Lower lobe of right lung (tissue), 2 donors: ENCODE measurements around the gene ANXA2. TPM values are rescaled to one million over a fixed set of nuclear protein-coding genes. Genes with fewer than 3 reads are reported as not detected.

ENCODE experiments used
- ATAC-seq, 2 donors: fragments of 200-7000 bp; cut with Tn5 transposase; one replicate each; pipeline ENCODE4 v1.9.1; 2020 to 2022; ENCODE audit warnings: mild to moderate bottlenecking in 2 of 2, moderate library complexity in 2 of 2
- DNase-seq: peaks from one replicate; pipeline ENCODE4 v3.0.0-alpha.2; 2020
- H3K27ac ChIP-seq: fragments of 200-600 bp; one replicate; pipeline ENCODE4 v1.8.0; 2022
- H3K27me3 ChIP-seq: fragments of 200-600 bp; one replicate; pipeline ENCODE4 v1.8.0; 2022; ENCODE audit warnings: low read depth
- H3K36me3 ChIP-seq: fragments of 200-600 bp; one replicate; pipeline ENCODE4 v1.8.0; 2022; ENCODE audit warnings: mild to moderate bottlenecking
- H3K4me1 ChIP-seq: fragments of 200-600 bp; one replicate; pipeline ENCODE4 v1.8.0; 2022
- H3K4me3 ChIP-seq: fragments of 200-600 bp; one replicate; pipeline ENCODE4 v1.8.0; 2022; ENCODE audit warnings: mild to moderate bottlenecking
- H3K9me3 ChIP-seq: fragments of 200-600 bp; one replicate; pipeline ENCODE4 v1.8.0; 2022
- intact Hi-C: fragments of 100-400 bp; cut with DNase I; formaldehyde crosslinking; loops from one replicate; pipeline ENCODE4 v1.11.0; 2022
- total RNA-seq: library from RNA; stranded (reverse); fragmentation: NEBNext Ultra II Directional; extraction: Animal tissue kit (Norgen Biotek cat#: 25700); gene quantifications from one replicate; pipeline ENCODE4 v1.2.1, GENCODE V29; 2021
- TF ChIP-seq, protein P1 (sequence below): fragments of 200-600 bp; IDR thresholded peaks from one replicate; pipeline ENCODE4 v1.8.0; 2022; ENCODE audit warnings: antibody characterized with exemption, mild to moderate bottlenecking
- donor health status: DM: no; HTN: yes; CAD: no; lungs with severe emphysema.

The ANXA2 gene
- total RNA-seq, 1 donor from 2014 or later, result 834 TPM

DNA sequence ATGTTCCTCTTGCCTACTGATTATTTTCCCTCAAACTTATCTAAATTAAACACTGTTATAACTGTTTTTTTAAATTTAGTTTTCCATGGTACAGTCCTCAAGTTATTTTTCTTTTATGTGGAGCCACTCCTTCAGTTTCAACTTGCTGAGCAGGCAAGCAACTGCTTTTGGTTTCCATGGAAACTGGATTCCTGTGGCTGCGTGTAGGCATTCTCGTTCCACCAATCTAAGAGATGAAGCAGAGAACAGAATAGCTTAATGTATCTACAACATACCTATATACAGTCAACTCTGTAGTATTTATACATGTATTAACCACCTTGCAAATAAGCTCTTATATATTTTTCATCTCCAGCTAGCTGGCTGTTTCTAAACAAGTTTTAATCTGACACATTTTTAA is 25.8 kb upstream of the ANXA2 start:
- Histone ChIP-seq H3K27me3 (no peaks in the 10 kb centered on the region), H3K9me3 (no peaks in the 10 kb centered on the region), H3K4me1 (peaks cover 35% of the 10 kb centered on the region), H3K36me3 (peaks cover 13% of the 10 kb centered on the region), H3K4me3 (no peak overlapping the region), H3K27ac (peak overlapping the region; percentile 44)
- TF ChIP-seq, protein P1, sequence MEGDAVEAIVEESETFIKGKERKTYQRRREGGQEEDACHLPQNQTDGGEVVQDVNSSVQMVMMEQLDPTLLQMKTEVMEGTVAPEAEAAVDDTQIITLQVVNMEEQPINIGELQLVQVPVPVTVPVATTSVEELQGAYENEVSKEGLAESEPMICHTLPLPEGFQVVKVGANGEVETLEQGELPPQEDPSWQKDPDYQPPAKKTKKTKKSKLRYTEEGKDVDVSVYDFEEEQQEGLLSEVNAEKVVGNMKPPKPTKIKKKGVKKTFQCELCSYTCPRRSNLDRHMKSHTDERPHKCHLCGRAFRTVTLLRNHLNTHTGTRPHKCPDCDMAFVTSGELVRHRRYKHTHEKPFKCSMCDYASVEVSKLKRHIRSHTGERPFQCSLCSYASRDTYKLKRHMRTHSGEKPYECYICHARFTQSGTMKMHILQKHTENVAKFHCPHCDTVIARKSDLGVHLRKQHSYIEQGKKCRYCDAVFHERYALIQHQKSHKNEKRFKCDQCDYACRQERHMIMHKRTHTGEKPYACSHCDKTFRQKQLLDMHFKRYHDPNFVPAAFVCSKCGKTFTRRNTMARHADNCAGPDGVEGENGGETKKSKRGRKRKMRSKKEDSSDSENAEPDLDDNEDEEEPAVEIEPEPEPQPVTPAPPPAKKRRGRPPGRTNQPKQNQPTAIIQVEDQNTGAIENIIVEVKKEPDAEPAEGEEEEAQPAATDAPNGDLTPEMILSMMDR, result no peak
- DNase-seq (no peak), ATAC-seq (peak; percentile 81)
- intact Hi-C loops, result no loop called here

DNA sequence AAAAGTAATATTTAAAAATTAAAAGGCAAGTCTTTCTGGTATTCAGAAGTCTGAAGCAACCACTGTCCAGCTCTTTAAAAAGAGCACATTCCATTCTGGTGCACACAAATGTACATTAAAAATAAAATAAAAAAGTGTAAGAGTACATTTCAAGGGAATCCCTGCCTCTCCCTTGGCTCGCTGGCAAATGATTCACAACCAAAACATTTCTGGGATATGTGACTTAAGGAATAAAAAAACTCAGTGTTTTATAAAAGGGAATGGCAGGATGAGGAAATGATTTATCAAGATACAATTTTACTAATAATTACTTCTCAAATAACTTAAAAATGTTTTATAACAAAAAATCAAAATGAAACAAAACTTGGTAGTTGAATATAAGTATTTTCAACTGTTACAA is 23.8 kb upstream of the ANXA2 start:
- no peak overlapping the region for H3K4me3 ChIP-seq
- no peaks in the 10 kb centered on the region for H3K9me3 ChIP-seq
- TF ChIP-seq, protein P1, result no peak
- intact Hi-C loops, result no loop called here
- H3K36me3 ChIP-seq, result no peaks in the 10 kb centered on the region
- H3K27me3 ChIP-seq, result no peaks in the 10 kb centered on the region
- no peak for ATAC-seq
- peaks cover 24% of the 10 kb centered on the region for H3K4me1 ChIP-seq
- no peak overlapping the region for H3K27ac ChIP-seq
- DNase-seq, result no peak

DNA sequence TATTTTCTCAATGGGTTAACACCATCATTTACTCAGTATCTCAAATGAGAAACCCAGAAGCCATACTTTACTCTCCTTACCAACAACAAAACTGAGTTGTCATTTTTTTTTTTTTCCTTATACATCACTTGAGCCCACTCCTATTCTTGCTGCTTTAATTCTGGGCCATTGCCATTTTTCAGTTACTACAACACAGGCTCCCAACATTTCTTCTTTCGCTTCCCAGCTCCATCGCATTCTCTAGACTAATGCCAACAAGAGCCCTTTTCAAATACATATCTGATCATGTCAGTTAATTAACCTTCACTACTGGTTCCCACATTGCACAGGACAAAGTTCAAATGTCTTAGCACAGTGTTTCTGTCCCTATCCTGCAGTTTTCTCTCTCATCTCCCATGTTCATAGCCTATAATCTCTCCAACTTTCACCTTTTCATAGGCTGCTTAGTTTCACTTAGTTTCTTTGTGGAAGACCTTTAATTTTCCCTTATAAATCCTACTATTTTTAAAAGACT is 22.5 kb upstream of the ANXA2 start:
- no peak for DNase-seq
- no peak overlapping the region for H3K4me3 ChIP-seq
- no peak for ATAC-seq
- no peak overlapping the region for H3K27ac ChIP-seq
- no peaks in the 10 kb centered on the region for H3K36me3 ChIP-seq
- no peaks in the 10 kb centered on the region for H3K27me3 ChIP-seq
- H3K9me3 ChIP-seq, result no peaks in the 10 kb centered on the region
- TF ChIP-seq, protein P1, result no peak
- intact Hi-C loops, result no loop called here
- peaks cover 24% of the 10 kb centered on the region for H3K4me1 ChIP-seq

DNA sequence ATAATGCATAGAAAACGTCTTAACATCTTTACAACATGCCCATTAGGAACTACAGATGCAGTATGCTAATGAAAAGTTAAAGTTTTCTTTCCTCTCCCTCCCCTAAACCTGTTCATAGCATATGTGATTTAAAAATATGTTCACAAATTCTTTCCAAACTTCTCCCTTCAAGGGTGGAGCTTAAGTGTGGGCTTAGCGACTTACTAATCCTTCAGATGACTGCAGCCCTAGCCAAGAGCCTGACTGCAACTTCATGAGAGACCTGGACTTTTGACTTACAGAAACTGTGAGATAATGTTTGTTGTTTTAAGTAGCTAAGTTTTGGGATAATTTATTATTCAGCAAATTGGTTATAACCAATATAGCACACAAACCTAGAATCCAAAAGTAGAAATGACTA is 22.0 kb upstream of the ANXA2 start:
- TF ChIP-seq, protein P1, result no peak
- Histone ChIP-seq H3K4me3 (no peak overlapping the region), H3K36me3 (no peaks in the 10 kb centered on the region), H3K27ac (no peak overlapping the region), H3K4me1 (peaks cover 24% of the 10 kb centered on the region), H3K9me3 (no peaks in the 10 kb centered on the region), H3K27me3 (no peaks in the 10 kb centered on the region)
- intact Hi-C loops, result no loop called here
- ATAC-seq, result peak; percentile 69 to 75
- no peak for DNase-seq

DNA sequence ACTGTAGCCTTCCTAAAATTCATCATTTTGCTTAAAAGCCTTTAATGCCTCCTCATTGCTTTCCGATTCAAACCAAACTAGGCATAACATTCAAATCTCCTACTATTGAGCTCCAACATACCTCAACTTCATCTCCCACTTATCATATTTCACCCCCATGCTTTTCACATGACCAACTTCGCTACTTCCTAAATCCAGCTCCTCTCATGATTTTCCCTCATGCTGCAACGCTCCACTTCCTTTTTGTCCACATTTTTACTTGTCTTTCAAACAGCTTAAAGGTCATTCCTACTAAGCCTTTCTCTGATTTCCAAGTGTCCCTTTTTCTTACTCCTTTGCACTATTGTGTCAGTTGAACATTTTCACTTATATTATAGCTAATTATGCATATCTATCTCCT is 20.3 kb upstream of the ANXA2 start:
- no peak for DNase-seq
- no peak overlapping the region for H3K4me3 ChIP-seq
- no peak overlapping the region for H3K27ac ChIP-seq
- ATAC-seq, result no peak
- H3K4me1 ChIP-seq, result peaks cover 20% of the 10 kb centered on the region
- TF ChIP-seq, protein P1, result no peak
- no peaks in the 10 kb centered on the region for H3K36me3 ChIP-seq
- intact Hi-C loops, result no loop called here
- H3K27me3 ChIP-seq, result no peaks in the 10 kb centered on the region
- no peaks in the 10 kb centered on the region for H3K9me3 ChIP-seq

DNA sequence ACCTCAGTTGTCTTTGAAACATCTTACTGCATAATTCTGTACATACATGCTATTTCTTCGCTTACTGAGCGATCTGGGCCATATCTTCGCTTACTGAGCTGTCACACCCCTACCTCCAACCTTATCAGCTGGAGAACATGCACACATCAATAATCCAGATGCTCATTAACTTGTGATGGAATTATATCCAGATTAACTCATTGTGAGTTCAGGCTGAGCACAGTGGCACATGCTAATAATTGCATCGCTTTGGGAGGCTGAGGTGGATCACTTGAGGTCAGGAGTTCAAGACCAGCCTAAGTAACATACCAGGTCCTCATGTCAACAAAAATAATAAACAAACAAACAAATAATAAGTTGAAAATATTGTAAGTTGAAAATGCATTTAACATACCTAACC is 19.3 kb upstream of the ANXA2 start:
- Histone ChIP-seq H3K4me1 (peaks cover 16% of the 10 kb centered on the region), H3K27me3 (no peaks in the 10 kb centered on the region), H3K4me3 (no peak overlapping the region), H3K27ac (no peak overlapping the region), H3K36me3 (no peaks in the 10 kb centered on the region), H3K9me3 (no peaks in the 10 kb centered on the region)
- no peak for DNase-seq
- ATAC-seq, result no peak
- TF ChIP-seq, protein P1, result no peak
- intact Hi-C loops, result no loop called here
